Measurements from ENCODE around the gene AGAP2.

GRCh38 chr12:57760347-57760982 is 21.9 kb upstream of the AGAP2 start:
- TF ChIP-seq POLR2AphosphoS5 (IDR thresholded peaks at IDR 0.05) = no peak
- no peak for TF ChIP-seq POLR2A (IDR thresholded peaks at IDR 0.05; ENCODE audit: low read depth)
- TF ChIP-seq CTCF (IDR thresholded peaks at IDR 0.05) = no peak

Measured in esophagus muscularis mucosa (tissue), 3 donors.